Cardiac fibroblast (primary cell): Measurements from ENCODE around the gene CRABP2.

Source experiments
- DNase-seq, 2 donors: peaks; one replicate each; pipeline versions ENCODE4 v3.0.0 to v3.0.0-alpha.2; 2010; ENCODE audit warnings: low read depth in 2 of 2
- H3K4me3 ChIP-seq, 2 donors: replicated peaks in 1 of 2; 1 replicate in 1 of 2; 2 replicates in 1 of 2; pipeline ENCODE4 v1.5.1; 2011; ENCODE audit warnings: low read depth in 2 of 2, low read length in 2 of 2, mild to moderate bottlenecking in 2 of 2, moderate library complexity in 1 of 2
- TF ChIP-seq, protein P1 (sequence below): IDR thresholded peaks from one replicate; pipeline ENCODE4 v1.5.1; 2011; ENCODE audit warnings: low read depth, mild to moderate bottlenecking, low read length, inconsistent platforms

The CRABP2 gene

DNA sequence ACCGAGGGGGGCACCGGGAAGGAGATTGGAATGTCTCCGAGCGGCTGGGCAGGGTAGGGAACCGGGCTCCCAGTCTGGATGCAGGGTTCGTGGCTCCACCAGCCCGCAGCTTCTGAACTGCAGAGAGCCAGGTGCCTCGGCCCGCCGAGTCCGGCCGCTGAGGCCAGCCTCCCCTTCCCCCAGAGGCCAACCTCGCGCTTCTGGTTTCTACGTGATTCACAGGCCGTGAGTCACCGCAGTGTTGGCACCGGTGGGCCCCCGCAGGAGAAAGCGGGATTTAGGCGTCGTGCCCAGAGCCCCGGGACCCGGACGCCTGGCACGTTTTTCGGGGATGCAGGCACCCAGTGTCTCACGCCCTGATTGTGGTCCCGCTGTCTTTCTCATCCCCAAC, 458 bp downstream of the CRABP2 start:
- peak; percentile 64 to 67 for DNase-seq
- H3K4me3 ChIP-seq, result peak overlapping the region; percentile 21 to 42
- TF ChIP-seq, protein P1, sequence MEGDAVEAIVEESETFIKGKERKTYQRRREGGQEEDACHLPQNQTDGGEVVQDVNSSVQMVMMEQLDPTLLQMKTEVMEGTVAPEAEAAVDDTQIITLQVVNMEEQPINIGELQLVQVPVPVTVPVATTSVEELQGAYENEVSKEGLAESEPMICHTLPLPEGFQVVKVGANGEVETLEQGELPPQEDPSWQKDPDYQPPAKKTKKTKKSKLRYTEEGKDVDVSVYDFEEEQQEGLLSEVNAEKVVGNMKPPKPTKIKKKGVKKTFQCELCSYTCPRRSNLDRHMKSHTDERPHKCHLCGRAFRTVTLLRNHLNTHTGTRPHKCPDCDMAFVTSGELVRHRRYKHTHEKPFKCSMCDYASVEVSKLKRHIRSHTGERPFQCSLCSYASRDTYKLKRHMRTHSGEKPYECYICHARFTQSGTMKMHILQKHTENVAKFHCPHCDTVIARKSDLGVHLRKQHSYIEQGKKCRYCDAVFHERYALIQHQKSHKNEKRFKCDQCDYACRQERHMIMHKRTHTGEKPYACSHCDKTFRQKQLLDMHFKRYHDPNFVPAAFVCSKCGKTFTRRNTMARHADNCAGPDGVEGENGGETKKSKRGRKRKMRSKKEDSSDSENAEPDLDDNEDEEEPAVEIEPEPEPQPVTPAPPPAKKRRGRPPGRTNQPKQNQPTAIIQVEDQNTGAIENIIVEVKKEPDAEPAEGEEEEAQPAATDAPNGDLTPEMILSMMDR, result no peak

DNA sequence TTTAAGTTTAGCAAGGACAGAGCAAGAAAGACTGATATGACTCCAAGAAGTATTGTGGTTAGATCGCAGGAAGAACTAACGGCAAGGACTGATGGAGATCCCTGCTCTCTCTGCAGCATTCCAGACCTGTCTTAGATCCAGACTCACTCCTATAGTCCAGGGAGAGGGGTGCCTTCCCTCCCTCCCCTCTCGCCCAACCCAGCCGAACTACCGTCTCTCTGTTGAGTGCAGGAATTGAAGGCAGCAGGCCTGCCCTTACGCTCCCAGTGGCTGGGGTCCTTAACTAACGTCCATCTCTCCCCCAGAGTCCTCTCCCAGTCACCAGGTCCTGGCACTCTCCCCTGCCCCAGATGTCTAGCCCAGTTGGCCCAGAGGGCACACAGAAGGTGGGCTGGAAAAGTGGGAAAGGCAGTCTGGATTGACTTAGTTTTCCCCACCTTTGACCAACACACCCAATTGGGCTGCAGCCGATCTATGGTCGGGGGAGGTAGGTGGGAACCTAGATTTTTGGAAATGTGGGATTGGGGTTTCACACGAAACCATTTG, 1.1 kb downstream of the CRABP2 start:
- TF ChIP-seq, protein P1, result no peak
- H3K4me3 ChIP-seq, result peak overlapping the region in 1 of 2 donors; percentile 42
- no peak for DNase-seq

DNA sequence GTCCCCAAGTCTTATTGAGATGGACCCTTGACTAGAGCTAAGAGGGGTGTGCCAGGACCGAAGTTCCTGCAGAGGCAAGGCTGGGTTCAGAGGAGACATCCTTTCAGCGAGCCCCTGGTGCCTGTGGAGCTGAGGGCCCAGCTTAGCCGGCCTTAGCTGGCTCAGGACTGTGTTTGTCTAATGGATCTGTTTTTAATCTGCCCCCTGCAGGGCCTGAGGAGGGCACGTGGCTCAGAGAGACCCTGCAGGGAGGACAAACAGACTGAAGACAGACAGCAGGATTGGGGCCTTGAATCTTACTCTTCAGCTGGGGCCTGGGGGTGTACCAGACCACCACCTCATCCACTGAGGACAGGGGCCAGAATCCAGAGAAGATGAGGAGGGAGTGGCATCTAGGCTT, 1.6 kb downstream of the CRABP2 start:
- no peak for DNase-seq
- H3K4me3 ChIP-seq, result peak overlapping the region in 1 of 2 donors; percentile 5
- TF ChIP-seq, protein P1, result no peak

DNA sequence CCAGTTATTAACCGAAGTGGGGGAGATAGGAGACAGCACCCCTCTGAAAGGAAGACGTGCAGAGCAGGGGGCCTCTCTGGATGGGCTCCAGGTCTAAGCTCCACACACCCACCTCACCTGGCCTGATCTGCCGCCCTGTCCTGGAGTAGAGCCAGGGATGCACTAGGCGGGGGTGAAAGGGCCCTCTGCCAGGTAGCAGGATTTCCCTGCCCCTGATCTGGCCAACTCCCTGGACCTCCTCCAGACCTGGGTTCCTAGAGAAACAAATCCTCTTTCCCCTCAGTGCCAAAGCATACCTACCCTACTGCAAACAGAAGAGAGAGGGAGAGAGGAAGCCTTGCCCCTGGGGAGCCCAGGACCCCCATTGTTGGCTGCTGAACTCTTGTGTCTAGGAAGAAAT, 2.0 kb downstream of the CRABP2 start:
- DNase-seq, result no peak
- no peak overlapping the region for H3K4me3 ChIP-seq
- TF ChIP-seq, protein P1, result no peak

DNA sequence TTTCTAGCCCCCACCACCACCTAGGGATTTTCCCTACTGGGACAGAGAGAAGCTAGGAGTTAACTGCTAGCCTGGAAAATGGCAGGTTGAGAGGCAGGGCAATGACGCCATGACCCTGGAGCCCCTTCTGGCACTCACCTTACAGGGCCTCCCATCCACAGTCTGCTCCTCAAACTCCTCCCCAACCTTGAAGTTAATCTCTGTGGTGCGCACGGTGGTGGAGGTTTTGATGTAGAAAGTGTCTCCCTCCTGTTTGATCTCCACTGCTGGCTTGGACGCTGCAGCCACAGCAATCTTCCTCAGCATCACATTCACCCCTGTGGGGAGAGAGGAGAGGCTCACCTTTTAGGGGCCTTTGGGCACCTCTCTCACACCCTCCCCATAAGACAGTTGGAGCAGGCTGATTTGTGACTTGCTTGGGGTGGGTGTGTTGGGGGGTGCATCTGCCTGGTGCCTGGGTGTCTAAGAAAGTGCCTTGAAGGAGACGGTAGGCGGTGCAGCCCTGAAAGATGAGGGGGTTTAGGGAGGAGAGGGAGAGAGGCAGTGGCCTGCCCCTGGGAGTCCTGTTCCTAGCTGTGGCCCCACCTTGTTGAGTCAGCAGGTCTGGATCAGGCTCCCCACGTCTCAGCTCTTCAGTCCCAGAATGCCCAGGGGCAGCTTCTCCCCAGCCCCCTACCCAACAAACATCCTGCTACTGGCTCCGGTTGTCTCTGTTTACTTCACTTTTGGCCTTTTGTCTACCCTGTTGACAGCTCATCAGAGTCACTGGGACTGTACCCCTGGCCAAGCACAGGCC, 4.4 kb downstream of the CRABP2 start:
- TF ChIP-seq, protein P1, result no peak
- no peak for DNase-seq
- H3K4me3 ChIP-seq, result no peak overlapping the region

DNA sequence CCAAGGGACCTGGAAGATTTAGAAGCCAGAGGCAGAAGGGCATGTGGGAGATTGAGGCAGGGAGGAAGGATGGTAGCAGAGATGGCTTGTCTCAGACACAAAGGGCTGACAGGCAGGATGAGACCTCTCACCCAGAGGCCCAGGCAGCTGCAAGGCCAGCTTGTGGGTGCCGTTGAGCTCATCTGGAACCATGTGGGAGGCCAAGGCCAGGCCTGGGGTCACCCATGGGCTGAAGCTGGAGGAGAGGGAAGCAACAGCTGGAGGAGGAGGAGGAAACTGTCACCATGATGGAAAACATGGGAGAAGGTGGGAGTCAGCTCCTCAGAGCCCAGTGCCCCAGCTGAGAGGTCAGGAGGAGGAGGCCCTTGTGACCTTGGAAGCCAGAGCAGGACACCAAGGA, 6.4 kb downstream of the CRABP2 start:
- no peak for DNase-seq
- TF ChIP-seq, protein P1, result no peak
- H3K4me3 ChIP-seq, result no peak overlapping the region
